Frontal cortex (tissue), 4 donors: ENCODE measurements around the gene SLIT3. TPM values are rescaled to one million over a fixed set of nuclear protein-coding genes. Genes with fewer than 3 reads are reported as not detected.
"Not testable (repeated sequence)": the region's sequence is repeated elsewhere in the genome, so short reads cannot be mapped to it uniquely, and the experiment has no call there.

Source experiments
- DNase-seq, 2 donors: peaks; one replicate each; pipeline ENCODE4 v3.0.0; 2012; ENCODE audit warnings: low spot score in 2 of 2
- FAIRE-seq: peaks from 2 replicates; lab custom pipeline; 2012; peaks lifted over from hg19 to GRCh38; lab: Jason Lieb, UNC
- total RNA-seq: library from RNA; depleted of rRNA; stranded (reverse); fragments of >200 nt; gene quantifications from one replicate; pipeline ENCODE4 v1.2.3, GENCODE V29; 2014
- donor health status: control.
- donor health status: control.
- donor health status: control.

SLIT3 gene
- total RNA-seq, 1 donor from 2014 or later, result 2.0 TPM

DNA sequence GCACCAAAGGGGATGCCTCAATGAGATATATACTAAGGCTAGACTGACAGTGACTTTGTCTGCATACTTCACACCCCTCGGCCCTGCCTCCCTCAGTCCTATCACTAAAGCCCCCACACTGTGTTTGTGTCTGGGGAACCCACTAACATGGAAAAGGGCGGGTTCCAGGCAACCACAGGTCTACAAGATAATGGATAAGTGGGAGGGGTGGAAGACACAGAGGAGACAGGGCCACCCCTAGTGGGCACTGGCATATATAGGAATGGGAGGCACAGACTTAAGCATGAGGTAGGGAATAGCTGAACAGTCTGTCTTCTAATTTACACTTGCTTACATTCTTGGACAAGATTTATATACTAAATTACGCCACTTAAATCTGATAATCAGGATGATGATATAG is 74.0 kb downstream of the SLIT3 start:
- no peak for DNase-seq
- FAIRE-seq, result no peak

DNA sequence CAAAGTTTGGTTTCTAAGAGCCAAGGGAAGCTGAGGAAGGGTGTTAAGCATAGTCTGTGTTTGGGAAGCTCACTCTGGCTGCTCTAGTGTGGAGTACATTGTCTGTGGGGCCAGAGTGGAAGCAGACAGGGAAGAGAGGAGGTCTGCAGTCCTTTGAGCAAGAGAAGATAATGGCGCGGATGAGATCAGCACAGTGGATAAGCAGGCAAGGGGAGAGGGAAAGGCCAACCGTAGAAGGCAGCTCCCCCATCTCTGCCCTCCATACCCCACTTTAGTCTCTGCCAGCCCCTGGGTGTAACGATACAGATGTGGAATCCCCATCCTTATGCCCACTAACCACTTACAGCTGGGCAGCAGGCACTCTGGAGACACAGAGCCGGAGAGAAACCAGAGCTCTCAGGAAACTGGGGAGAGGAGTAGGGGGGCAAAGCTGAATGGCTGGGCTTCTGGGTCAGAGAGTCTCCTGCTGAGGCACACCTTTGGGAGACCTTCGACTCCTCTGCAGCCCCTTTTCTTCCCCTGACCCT is 75.0 kb downstream of the SLIT3 start:
- DNase-seq, result no peak
- FAIRE-seq, result no peak

DNA sequence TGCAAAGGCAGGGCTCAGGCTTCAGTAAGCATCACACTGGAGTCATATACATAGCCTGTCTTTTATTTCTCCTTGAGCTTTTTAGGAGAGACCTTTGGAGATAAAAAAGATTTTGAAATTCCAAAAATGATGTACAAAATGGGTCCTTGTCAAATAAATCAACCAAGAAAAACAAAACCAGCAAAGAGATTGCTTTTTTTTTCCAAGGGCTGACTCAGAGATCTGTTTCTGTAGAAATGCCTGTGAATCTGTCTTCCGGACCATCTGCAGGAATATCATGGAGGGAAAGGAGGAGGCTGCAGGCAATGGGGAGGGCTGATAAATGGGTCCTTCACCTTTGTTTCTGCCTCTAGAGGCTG is 77.4 kb downstream of the SLIT3 start:
- DNase-seq (no peak), FAIRE-seq (no peak)

DNA sequence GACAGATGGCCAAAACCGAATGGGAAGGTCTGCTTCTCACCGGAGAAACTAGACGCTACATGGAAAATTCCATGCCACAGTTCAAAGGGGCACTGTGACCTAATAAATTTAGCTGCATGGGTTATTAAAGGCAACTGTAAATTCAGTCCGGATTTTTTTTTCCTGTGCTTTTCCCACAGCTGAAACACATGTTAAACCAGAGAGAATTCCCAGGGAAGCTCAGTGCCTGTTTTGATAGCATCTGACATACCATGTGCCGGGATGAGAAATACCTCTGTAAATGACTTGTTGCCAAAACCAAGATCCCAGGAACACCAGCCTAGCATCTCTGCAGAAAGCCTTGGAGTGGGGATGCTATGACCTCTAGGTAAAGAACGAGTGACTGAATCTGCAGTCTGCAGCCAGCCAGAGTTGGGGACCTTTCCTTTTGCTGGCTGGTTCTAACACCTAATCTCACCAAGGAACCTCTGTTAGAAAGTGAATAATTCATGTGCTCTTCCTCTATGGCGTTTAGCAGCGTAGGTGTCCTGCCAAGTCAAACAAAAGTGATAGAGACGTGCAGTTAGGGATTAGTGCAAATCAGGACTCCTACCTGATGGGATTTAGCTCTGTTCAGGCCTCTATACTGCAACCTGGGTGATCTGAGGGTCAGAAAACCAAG is 77.9 kb downstream of the SLIT3 start:
- no peak for DNase-seq

DNA sequence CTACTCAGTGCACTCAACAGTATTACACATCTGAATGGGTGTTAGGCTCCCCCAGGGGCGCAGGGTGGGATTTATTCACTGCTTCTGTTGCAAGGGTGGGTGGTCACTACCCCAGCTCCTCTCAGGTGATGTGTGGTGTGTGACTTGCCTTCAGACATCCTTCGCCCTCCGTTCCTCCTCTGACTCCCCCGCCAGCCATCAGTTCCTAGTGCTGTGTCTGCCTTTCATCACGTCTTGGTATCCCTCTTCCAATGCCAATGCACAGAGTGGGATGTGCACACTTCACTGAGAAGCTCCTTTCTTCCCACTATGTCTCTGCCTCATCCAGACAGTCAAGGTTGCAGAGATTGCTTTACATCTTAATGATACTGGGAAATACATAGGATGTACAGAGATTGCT is 79.4 kb downstream of the SLIT3 start:
- no peak for FAIRE-seq
- DNase-seq, result no peak

More for the DNA sequence above, 77.9 kb downstream of the SLIT3 start:
- no peak for FAIRE-seq

DNA sequence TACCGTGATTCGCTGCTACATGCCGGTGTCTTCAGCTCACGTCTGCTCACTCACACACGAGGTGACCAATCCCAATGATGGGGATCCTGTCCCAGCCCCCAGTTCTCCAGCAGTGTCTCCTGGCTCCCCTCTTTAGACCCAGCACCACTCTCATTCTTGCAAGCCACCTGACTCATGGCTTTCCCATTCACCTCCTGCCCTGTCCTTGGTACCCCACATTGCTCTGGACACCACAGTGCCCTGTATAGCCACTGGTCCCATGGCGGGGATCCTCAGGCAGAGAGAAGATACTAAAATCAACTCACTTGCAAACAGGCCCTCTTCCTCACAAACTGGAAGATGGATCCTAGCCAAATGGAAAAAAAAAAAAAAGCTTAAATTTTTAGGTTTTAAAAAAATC is 81.0 kb downstream of the SLIT3 start:
- FAIRE-seq (no peak), DNase-seq (no peak)

DNA sequence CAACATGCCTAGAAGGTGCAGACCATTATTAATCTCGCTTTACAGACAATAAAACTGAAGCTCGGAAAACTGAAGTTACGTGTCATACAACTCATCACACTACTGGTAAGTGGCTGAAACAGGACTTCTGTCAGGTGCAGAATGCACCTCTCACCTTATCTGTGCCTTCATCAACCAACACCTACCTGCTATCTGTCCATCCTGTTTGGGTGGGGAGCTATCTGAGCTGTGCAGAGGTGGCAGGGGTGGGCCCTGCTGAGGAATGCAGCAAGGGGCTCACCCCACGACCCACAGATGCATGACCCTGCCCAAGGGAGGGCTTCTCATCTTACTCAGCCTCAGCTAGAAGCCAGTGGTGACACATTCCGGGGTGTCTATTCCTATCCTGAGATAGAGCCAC is 81.6 kb downstream of the SLIT3 start:
- no peak for DNase-seq
- FAIRE-seq, result no peak

DNA sequence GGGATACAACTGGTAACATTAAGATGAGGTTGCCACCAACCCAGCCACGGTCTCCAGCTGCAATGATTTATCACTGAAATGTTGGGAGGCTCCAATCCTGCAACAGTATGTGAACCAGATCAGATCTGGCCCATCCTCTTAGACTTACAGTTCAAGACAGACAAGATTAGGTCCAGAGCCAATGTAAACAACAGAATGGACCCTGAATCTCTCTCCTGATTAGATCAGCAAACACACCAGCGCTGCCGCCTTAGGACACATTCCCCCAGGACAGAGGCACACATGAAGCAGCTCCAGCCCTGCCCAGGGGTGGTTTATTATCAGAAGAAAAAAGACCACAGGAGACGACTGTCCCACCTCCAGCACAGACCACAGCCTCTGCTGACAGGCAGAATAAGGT is 82.1 kb downstream of the SLIT3 start:
- no peak for FAIRE-seq
- DNase-seq, result no peak

DNA sequence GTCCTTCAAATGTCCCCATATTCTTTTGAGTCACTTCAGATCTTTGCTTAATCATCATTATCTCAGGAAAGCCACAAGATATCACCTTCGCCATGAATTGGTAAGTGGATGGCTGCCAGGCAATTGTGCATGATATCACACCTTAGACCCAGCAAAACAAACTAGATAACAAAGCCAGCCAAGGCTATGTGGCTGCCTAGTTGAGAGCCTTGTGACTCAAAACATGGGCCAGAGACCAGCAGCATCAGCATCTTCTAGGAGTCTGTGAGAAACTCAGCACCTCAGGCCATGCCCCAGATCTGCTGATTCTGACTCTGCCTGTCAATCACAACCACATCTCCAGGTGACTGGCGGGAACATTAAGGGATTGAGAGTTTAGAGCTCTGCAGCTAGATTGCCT is 82.8 kb downstream of the SLIT3 start:
- FAIRE-seq, result no peak
- DNase-seq, result no peak

DNA sequence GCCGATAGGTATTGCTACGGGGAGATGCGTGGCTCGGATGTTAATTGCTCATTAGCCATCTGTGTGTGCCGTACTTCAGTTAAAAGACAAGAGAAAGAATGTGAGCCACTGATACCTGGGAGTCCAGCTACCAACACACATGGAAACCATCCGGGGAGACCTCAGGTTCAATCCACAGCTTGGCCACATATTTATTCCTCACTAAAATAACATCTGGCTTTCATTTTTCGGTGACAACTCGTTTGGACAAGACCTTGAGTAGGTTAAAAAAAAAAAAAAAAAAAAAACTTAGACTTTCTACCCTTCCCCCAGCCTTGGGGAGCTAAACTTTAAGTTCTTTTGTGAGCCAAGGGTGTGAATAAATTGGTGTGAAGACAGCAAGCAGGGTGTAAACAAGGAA is 84.1 kb downstream of the SLIT3 start:
- FAIRE-seq (no peak), DNase-seq (no peak)

DNA sequence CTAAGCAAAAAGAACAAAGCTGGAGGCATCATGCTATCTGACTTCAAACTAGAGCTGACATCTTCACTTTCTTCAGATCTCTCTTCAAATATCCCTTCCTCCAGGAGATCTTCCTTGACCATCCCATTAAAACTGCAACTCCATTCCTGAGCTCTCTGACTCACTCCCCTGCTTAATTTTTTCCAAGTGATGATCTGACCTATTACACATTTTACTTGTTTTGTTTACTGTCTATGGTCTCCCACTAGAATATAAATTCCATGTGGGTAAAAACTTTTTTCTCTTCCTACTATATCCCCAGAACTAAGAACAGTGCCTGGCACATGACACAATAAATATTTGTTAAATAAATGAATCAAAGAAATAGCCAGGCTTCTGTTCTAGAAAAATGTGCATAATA is 87.5 kb downstream of the SLIT3 start:
- no peak for DNase-seq
- no peak for FAIRE-seq

DNA sequence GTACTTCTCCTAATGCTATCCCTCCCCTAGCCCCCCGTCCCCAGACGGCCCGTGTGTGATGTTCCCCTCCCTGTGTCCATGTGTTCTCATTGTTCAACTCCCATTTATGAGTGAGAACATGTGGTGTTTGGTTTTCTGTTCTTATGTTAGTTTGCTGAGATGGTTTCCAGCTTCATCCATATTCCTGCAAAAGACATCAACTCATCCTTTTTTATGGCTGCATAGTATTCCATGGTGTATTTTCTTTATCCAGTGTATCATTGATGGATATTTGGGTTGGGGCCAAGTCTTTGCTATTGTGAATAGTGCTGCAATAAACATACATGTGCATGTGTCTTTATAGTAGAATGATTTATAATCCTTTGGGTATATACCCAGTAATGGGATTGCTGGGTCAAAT is 89.2 kb downstream of the SLIT3 start:
- DNase-seq, FAIRE-seq: not testable (repeated sequence)

DNA sequence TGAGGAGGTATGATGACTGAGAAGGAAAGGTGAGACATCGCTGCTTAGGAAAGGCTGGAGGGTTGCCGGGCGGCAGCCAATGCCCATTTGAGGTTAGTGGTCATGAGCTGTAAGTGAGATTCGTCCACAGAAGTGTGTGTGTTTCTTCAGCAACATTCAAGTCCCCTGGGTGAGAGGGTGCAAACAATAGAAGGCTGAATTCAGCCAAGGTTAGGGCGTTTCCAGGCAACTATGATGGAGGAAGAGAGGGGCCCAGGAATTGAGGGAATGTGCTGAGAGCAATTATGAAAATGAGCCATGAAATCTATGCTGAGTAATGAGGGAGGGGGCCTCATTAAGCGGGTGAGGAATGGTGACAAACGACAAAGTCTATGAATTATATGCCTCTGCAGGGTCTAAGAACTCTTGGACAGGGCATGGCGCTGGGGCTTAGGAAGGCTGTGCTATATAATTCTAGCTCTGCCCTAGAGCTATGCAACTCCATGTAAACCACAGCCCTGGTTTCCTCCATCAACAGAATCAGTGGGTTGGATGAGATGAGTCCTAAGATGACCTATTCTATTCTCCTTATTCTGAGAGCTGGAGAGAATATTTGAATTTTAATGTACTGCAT is 96.0 kb downstream of the SLIT3 start:
- FAIRE-seq (no peak), DNase-seq (no peak)

DNA sequence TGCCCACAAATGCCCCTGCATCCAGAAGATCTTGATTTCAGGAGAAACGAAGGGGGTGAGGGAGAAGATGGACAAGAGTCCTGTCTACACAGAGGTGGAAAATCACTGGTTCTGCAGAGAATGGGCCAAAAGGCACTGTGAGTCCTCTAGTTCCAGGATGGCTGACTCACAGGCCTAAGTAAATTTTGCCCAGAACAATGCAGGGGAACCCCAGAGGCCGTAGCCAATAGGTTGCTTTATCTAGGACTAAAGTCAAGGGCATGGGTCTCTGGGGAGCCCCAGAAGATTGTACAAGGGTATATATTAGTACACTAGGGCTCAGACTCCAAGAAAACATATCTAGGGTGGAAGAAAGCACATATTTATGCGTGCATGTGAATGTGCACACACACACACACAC is 98.0 kb downstream of the SLIT3 start:
- FAIRE-seq (no peak), DNase-seq (no peak)

DNA sequence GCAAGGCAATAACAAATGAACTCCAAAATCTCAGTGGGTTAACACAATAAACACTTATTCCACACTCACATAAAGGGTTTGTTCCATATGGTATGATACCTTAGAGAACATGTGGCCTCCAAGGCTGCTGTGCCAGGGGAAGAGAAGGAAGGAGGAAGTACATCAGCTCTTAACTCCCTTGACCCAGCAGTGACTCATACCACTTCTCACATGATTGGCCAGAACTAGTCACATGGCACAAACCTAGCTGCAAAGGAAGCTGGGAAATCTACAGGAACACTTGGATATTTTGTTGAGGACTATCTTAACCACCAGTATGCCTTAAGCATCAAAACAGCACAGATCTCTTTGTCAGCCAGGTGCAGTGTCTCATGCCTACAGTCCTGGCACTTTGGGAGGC is 99.3 kb downstream of the SLIT3 start:
- DNase-seq, result no peak
- FAIRE-seq, result no peak

DNA sequence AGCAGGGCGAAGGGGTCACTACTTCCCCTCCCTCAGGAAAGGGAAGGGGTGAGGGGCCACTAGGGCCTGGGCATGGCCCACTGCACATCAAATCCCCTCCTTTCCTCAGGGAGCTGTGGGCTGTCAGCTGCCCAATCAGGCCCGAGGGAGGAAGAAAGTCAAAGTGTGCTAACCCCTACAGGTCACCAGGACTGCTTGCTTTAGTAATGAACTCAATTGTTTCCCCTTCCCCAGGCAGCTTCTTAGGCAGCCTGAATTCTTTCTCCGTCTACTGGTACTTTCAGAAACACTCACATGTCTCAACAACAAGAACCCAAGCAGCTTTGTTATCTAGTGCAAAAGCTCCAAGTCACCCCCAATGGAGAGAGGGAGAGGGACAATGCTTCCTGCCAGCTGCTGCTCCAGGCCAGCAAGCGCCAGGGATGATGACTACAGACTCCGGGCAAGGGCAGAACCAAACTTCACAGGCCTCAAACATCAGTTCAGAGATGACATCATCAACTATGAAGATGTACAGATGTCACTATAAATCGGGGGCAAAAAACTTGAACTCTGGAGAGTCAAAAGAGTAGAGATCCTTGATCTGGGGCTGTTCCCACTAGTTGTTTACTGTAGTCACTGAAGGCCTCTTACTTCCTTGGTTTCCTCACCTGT is 100.7 kb downstream of the SLIT3 start:
- DNase-seq (no peak), FAIRE-seq (no peak)

DNA sequence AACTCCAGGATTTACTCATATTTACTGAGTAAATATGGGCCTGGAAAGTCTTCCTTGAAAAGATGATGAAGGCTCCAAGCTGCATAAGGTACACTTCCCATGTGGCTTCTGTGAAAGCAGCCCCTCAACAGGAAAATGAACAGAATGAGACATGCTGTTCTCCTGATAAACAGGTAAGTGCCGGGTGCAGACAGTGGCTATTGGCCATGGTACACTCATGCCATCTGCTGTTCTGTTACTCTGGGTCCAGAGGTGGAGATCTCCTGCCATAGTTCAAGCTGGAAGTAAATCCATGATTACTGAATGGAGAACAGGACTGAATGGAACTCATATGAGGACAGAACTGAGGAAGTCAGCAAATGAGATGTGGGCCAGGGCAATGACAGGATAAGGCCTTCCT is 103.6 kb downstream of the SLIT3 start:
- FAIRE-seq (no peak), DNase-seq (peak in 1 of 2 donors; percentile 11)

DNA sequence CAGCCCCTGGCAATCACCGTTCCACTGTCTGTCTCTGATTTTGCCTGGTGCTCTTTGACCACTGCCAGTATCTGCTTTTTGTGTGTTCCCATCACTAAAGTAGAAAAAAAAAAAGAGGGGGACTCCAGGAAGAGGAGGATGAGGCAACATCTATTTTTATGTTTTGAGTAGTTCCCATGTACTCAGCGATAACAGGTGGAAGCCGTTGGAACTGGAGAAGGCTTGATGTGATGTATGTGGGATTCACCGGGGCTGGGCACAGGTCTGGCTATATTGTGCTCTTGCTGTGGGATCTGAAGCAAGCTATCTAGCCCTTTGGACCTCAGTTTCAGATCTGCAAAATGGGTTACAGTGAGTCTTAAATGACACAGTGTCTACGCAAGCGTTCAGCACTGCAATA is 104.9 kb downstream of the SLIT3 start:
- DNase-seq (no peak), FAIRE-seq (no peak)

DNA sequence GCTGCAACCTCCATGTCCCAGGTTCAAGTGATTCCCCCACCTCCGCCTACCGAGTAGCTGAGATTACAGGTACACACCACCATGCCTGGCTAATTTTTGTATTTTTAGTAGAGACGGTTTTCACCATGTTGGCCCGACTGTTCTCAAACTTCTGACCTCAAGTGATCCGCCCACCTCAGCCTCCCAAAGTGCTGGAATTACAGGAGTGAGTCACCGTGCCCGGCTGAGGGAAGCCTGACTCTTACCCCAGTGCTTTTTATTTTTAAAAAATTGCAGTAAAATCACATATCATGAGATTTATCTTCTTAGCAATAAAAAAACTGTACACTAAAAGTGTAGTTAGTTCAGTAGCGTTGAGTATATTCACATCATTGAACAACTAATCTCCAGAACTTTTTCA is 105.3 kb downstream of the SLIT3 start:
- FAIRE-seq (no peak), DNase-seq (no peak)

DNA sequence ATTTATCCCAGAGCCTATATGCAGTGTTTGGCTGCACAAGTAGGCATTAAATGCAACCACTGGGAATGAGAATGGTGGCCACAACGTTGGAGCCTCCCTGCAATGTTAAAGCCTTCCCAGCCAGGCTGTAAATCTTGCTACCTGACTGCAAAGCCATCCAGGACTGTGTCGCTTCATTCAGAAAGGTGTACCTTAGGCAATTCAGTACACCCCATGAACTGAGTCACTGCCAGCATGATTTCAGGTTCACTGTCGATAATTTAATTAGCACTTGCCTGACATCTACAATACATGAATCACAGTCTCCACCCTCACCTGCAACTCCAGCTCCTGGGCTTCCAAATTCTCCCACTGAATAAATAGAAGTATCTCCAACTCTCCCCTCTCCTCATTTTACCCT is 108.4 kb downstream of the SLIT3 start:
- DNase-seq, result no peak
- FAIRE-seq, result no peak

DNA sequence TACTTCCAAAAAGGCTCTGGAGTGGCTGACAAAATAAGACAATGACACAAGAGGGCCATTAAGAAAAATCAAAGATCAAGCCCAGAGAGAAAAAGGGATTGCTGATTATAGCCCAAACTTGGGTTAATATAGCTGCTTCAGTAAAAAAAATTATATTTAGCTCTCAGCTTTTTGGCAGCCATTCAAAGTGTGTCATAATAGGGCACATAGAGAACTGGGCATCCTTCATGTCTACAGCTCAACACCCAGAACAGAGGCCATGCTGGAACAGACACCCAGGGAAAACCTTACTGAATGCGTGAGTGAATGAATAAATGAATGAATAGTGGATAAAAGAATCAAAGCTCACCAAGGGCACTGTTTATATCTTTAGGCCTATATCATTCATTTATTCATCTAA is 110.1 kb downstream of the SLIT3 start:
- no peak for FAIRE-seq
- DNase-seq, result no peak
